PC-3 (cell line): Measurements from ENCODE around the gene KRTAP9-3. TPM values are rescaled to one million over a fixed set of nuclear protein-coding genes. Genes with fewer than 3 reads are reported as not detected.

Experiments
- ATAC-seq: fragments of 200-7000 bp; cut with Tn5 transposase; 2 replicates; pipeline ENCODE4 v1.9.1; 2020; ENCODE audit warnings: mild to moderate bottlenecking, moderate library complexity
- BruUV-seq: library from RNA; stranded (reverse); fragments of 400-500 nt; replicated peaks from 2 replicates; lab custom pipeline; 2021; lab: Mats Ljungman, UMichigan
- CTCF ChIA-PET: fragments of 300-600 bp; sonication (Branson Sonifier 250); formaldehyde crosslinking; loops from one replicate; lab custom pipeline; 2022; ENCODE audit warnings: antibody characterized with exemption; lab: Charles Lee
- POLR2A ChIA-PET: fragments of 300-600 bp; sonication (Branson Sonifier 250); formaldehyde crosslinking; loops from one replicate; lab custom pipeline; 2022; ENCODE audit warnings: antibody characterized with exemption; ENCODE audit not compliant: unreplicated experiment; lab: Charles Lee
- DNase-seq: peaks from one replicate; pipeline ENCODE4 v3.0.0-alpha.2; 2015
- H2AFZ ChIP-seq: fragments of 300-600 bp; sonication (generic); 2 replicates; pipeline ENCODE4 v1.6.0; 2016; ENCODE audit warnings: antibody characterized with exemption, low read length
- H3F3A ChIP-seq: fragments of 300-600 bp; sonication (generic); one replicate; pipeline ENCODE4 v1.6.0; 2017; ENCODE audit warnings: antibody characterized with exemption, low read length, control low read depth, mild to moderate bottlenecking; ENCODE audit not compliant: unreplicated experiment
- H3K27ac ChIP-seq: fragments of 300-600 bp; sonication (generic); 2 replicates; pipeline ENCODE4 v1.5.1; 2016; ENCODE audit warnings: mild to moderate bottlenecking, low read length
- H3K27me3 ChIP-seq: fragments of 300-600 bp; sonication (generic); 2 replicates; pipeline ENCODE4 v1.6.1; 2016; ENCODE audit warnings: low read length, mixed read lengths
- H3K36me3 ChIP-seq: fragments of 300-600 bp; sonication (generic); 2 replicates; pipeline ENCODE4 v1.6.1; 2016; ENCODE audit warnings: low read depth, mixed run types, low read length, mixed read lengths
- H3K4me1 ChIP-seq: fragments of 300-600 bp; sonication (generic); 2 replicates; pipeline ENCODE4 v1.5.1; 2016; ENCODE audit warnings: low read length; ENCODE audit not compliant: insufficient read depth
- H3K4me2 ChIP-seq: fragments of 300-600 bp; sonication (generic); 2 replicates; pipeline ENCODE4 v1.6.0; 2016; ENCODE audit warnings: low read length
- H3K4me3 ChIP-seq: fragments of 300-600 bp; sonication (generic); 2 replicates; pipeline ENCODE4 v1.5.1; 2016; ENCODE audit warnings: mild to moderate bottlenecking, low read length, mixed read lengths
- H3K79me2 ChIP-seq: fragments of 300-600 bp; sonication (generic); 2 replicates; pipeline ENCODE4 v1.6.1; 2017; ENCODE audit warnings: low read length, mixed read lengths
- H3K9ac ChIP-seq: fragments of 300-600 bp; sonication (generic); 2 replicates; pipeline ENCODE4 v1.6.0; 2016; ENCODE audit warnings: mild to moderate bottlenecking, low read length
- H3K9me2 ChIP-seq: fragments of 300-600 bp; sonication (generic); replicated peaks from 2 replicates; pipeline ENCODE4 v1.6.1; 2016; ENCODE audit warnings: mixed run types, low read length, mixed read lengths
- H3K9me3 ChIP-seq: fragments of 300-600 bp; sonication (generic); 2 replicates; pipeline ENCODE4 v1.6.1; 2016; ENCODE audit warnings: low read length, mixed read lengths
- H4K20me1 ChIP-seq: fragments of 300-600 bp; sonication (generic); 2 replicates; pipeline ENCODE4 v1.6.1; 2016; ENCODE audit warnings: low read length, mixed read lengths
- EZH2 ChIP-seq: fragments of 300-600 bp; sonication (generic); IDR thresholded peaks from one replicate; pipeline ENCODE4 v1.6.1; 2017; ENCODE audit warnings: antibody characterized with exemption, mild to moderate bottlenecking, low read length; ENCODE audit not compliant: unreplicated experiment
- EZH2phosphoT487 ChIP-seq: fragments of 300-600 bp; sonication (generic); IDR thresholded peaks from 2 replicates; pipeline ENCODE4 v1.6.1; 2018; ENCODE audit warnings: mild to moderate bottlenecking, antibody characterized with exemption, low read length, borderline replicate concordance
- intact Hi-C: fragments of 100-400 bp; cut with micrococcal nuclease; formaldehyde crosslinking; loops from 2 replicates; pipeline ENCODE4 v1.9.0; 2023
- total RNA-seq: library from RNA; depleted of rRNA; stranded (reverse); fragments of >200 nt; gene quantifications from 2 replicates; pipeline ENCODE4 v1.2.3, GENCODE V29; 2014
- TF ChIP-seq, protein P1 (sequence below): fragments of 300-600 bp; sonication (generic); conservative IDR thresholded peaks from 2 replicates; pipeline ENCODE4 v1.5.1; 2017; ENCODE audit warnings: antibody characterized with exemption, low read depth, mild to moderate bottlenecking, low read length

KRTAP9-3 gene
- total RNA-seq, 1 experiment from 2014 or later: not detected

DNA sequence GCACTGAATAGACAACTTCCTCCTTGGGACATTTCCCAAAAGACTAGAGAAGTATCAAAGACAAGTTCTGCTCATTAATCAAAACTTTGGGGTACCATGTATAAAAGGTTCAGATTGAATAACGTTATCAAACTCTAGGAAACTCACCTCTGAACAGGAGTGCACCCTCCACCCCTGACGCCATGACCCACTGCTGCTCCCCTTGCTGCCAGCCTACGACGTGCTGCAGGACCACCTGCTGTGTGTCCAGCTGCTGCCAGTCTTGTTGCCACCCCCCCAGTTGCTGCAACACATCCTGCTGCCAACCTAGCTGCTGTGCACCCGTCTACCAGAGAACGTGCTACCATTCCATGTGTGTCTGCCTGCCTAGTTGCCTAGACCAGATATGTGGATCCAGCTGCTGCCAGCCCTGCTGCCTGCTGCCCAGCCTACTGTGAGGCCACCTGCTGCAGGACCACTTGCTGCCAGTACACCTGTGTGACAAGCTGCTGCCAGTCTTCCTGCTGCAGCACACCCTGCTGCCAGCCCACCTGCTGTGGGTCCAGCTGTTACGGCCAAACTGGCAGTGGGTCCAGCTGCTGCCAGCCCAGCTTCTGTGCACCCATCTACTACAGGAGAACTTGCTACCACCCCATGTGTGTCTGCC, 19.6 kb upstream of the KRTAP9-3 start:
- DNase-seq (peak; percentile 2), ATAC-seq (peak; percentile 45)
- no peaks in the 10 kb centered on the region for H3K9me2 ChIP-seq
- H3K27ac ChIP-seq: peak overlapping the region; percentile 21; the same call in 1 of the 2 replicates
- H3K27me3 ChIP-seq: no peaks in the 10 kb centered on the region
- H3K4me2 ChIP-seq: peak overlapping the region; percentile 32
- no TSS peak for BruUV-seq
- intact Hi-C loops: loop anchor here (10.0 kb wide), 2 partner anchors 148 to 298 kb away; partner anchors contain the start of genes KRTAP2-3 and KRTAP2-4
- no peaks in the 10 kb centered on the region for H4K20me1 ChIP-seq
- H3K9ac ChIP-seq: no peak overlapping the region
- POLR2A ChIA-PET: no interaction called here
- no peaks in the 10 kb centered on the region for H3K79me2 ChIP-seq
- H3K4me1 ChIP-seq: peaks cover 15% of the 10 kb centered on the region
- no peak for TF ChIP-seq EZH2
- CTCF ChIA-PET: interaction anchor here (1.2 kb wide), 1 partner anchor 110 kb away, joined by 4 read pairs; no protein-coding TSS in a partner anchor
- no peaks in the 10 kb centered on the region for H3K36me3 ChIP-seq
- H3F3A ChIP-seq: no peaks in the 10 kb centered on the region
- no peaks in the 10 kb centered on the region for H3K9me3 ChIP-seq
- H2AFZ ChIP-seq: no peak overlapping the region
- H3K4me3 ChIP-seq: no peak overlapping the region

DNA sequence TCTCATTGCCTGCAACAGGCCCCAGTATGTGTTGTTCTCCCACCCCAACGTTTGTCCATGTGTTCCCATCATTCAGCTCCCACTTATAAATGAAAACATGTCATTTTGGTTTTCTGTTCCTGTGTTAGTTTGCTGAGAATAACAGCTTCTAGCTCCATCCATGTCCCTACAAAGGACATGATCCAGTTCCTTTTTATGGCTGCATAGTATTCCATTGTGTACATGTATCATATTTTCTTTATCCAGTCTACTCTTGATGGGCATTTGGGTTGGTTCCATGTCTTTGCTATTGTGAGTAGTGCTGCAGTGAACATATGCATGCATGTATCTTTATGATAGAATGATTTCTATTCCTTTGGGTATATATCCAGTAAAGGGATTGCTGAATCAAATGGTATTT, 16.6 kb upstream of the KRTAP9-3 start:
- BruUV-seq: no TSS peak
- DNase-seq (no peak), ATAC-seq (no peak)
- Histone ChIP-seq H3K27me3 (no peaks in the 10 kb centered on the region), H3K9me2 (no peaks in the 10 kb centered on the region), H4K20me1 (no peaks in the 10 kb centered on the region), H3K4me2 (no peak overlapping the region), H3F3A (no peaks in the 10 kb centered on the region), H3K36me3 (no peaks in the 10 kb centered on the region), H2AFZ (no peak overlapping the region), H3K9ac (no peak overlapping the region), H3K27ac (no peak overlapping the region), H3K79me2 (no peaks in the 10 kb centered on the region), H3K4me1 (peaks cover 15% of the 10 kb centered on the region), H3K4me3 (no peak overlapping the region), H3K9me3 (no peaks in the 10 kb centered on the region)
- ChIA-PET CTCF (no interaction called here), POLR2A (no interaction called here)
- intact Hi-C loops: loop anchor here (10.0 kb wide), 2 partner anchors 151 to 301 kb away; partner anchors contain the start of genes KRTAP2-3 and KRTAP2-4
- TF ChIP-seq EZH2 (no peak), EZH2phosphoT487 (no peak)
- TF ChIP-seq, protein P1, sequence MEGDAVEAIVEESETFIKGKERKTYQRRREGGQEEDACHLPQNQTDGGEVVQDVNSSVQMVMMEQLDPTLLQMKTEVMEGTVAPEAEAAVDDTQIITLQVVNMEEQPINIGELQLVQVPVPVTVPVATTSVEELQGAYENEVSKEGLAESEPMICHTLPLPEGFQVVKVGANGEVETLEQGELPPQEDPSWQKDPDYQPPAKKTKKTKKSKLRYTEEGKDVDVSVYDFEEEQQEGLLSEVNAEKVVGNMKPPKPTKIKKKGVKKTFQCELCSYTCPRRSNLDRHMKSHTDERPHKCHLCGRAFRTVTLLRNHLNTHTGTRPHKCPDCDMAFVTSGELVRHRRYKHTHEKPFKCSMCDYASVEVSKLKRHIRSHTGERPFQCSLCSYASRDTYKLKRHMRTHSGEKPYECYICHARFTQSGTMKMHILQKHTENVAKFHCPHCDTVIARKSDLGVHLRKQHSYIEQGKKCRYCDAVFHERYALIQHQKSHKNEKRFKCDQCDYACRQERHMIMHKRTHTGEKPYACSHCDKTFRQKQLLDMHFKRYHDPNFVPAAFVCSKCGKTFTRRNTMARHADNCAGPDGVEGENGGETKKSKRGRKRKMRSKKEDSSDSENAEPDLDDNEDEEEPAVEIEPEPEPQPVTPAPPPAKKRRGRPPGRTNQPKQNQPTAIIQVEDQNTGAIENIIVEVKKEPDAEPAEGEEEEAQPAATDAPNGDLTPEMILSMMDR: no peak

DNA sequence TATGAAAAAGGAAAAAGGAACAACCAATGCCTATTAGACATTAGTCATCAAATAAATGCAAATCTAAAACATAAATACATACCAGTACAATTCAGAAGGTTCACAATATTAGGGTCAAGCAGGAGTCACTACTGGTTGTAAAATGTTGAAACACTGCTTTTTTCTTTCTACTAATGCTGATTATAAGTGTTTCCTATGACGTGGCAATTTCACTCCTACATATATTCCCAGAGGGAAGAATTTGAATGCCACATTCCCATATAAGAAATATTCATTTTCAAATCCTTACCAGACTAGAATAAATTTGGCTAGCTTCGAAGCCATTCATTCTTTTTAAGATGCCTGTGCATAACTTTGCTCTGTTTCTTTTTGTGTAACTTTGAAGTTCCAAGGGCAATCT, 8.4 kb upstream of the KRTAP9-3 start:
- Histone ChIP-seq H3K27me3 (no peaks in the 10 kb centered on the region), H2AFZ (no peak overlapping the region), H3K79me2 (no peaks in the 10 kb centered on the region), H3K9ac (no peak overlapping the region), H3K36me3 (no peaks in the 10 kb centered on the region), H3K4me3 (no peak overlapping the region), H4K20me1 (no peaks in the 10 kb centered on the region), H3K4me2 (no peak overlapping the region), H3K9me2 (no peaks in the 10 kb centered on the region), H3K9me3 (no peaks in the 10 kb centered on the region), H3K27ac (no peak overlapping the region), H3F3A (no peaks in the 10 kb centered on the region), H3K4me1 (peaks cover 7% of the 10 kb centered on the region; the same call in 1 of the 2 replicates)
- intact Hi-C loops: no loop called here
- peak; percentile 2 for DNase-seq
- TF ChIP-seq EZH2phosphoT487: no peak
- TF ChIP-seq EZH2: no peak
- TF ChIP-seq, protein P1: no peak
- ChIA-PET POLR2A (no interaction called here), CTCF (no interaction called here)
- ATAC-seq: no peak
- BruUV-seq: no TSS peak
